Dermis lymphatic vessel endothelial cell (primary cell): ENCODE data around the gene DNAJC6. TPM values are rescaled to one million over a fixed set of nuclear protein-coding genes. Genes with fewer than 3 reads are reported as not detected.

Source experiments
- total RNA-seq: library from RNA; depleted of rRNA; stranded (reverse); fragments of >200 nt; gene quantifications from 2 replicates; pipeline ENCODE4 v1.2.1, GENCODE V29; 2014

DNAJC6 gene
- 3.5 and 5.3 TPM in 2 replicates for total RNA-seq

GRCh38 chr1:65309304-65310077 lies at the start of gene DNAJC6:
TSS of gene DNAJC6 (plus strand) at chr1:65309543. CDS start at chr1:65309746, 203 bp downstream.

GRCh38 chr1:65420590-65421350 lies 111.4 kb downstream of the DNAJC6 start, which contains the start of the genes LEPR and LEPROT:
TSS of gene LEPR (plus strand) at chr1:65420668. CDS start at chr1:65565566, 144,898 bp downstream.
TSS of gene LEPROT (plus strand) at chr1:65420668. CDS start at chr1:65420725, 57 bp downstream.

Other genes with a start within 250 kb of the DNAJC6 start
- 15.8 and 23.5 TPM in 2 replicates for gene AK4, start 161.3 kb upstream of the DNAJC6 start, total RNA-seq
- gene LEPR, start 111.1 kb downstream of the DNAJC6 start, total RNA-seq = 28.2 and 92.5 TPM in 2 replicates
- 72.3 and 98.9 TPM in 2 replicates for gene LEPROT, start 111.1 kb downstream of the DNAJC6 start, total RNA-seq